ENCODE data around the gene ZMYM3.

Gene ZMYM3

DNA sequence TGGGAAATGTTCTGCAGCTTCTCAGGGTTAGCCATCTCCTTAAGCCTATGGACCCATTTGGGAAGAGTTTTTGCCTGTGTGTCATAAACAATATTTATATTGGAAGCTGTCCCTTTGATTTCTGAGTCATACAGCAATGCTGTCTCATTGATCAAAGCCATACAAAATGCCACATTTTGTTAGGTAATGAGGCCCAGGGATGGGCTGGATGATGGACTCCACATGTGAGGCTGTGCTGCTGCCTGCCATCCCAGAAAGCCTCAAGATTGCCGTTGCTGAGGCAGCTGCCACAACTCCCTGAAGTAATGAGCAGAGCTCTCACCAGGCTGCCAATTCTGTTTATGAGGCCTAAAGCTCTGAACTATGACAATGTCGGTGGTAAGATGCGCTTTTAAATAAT, 43.1 kb downstream of the ZMYM3 start:
- DNase-seq = no peak

DNA sequence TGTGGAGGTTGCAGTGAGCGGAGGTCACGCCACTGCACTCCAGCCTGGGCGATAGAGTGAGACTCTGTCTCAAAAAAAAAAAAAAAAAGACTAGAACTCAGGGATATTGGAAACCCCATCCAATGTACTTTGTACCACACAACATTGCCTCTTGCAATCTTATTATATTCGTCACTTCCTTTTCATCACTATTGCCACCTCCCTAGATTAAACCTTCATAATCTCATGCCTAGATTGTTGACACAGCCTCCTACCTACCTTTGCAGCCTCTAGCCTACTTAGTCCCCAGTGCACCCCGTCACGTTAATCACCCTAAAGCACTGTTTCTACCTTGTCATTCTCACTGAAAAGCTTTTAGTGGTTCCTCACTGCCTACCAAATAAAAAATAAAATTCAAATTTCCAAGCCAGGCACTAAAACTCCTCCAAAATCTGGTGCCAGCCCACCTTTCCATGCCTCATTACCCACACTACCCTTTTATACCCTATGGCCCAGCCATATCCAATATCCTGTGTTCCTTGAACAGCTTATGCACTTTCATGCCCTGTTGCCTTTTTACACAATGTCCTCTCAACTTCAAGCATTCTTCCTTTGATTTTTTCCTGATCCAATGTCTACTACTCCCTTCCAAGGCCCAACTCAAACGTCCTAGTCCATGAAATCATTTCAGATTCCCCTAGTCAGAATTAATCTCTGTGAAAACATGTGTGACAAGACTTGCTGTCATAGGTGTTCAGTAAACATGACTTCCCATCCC, 54.5 kb downstream of the ZMYM3 start:
- no peak for DNase-seq

DNA sequence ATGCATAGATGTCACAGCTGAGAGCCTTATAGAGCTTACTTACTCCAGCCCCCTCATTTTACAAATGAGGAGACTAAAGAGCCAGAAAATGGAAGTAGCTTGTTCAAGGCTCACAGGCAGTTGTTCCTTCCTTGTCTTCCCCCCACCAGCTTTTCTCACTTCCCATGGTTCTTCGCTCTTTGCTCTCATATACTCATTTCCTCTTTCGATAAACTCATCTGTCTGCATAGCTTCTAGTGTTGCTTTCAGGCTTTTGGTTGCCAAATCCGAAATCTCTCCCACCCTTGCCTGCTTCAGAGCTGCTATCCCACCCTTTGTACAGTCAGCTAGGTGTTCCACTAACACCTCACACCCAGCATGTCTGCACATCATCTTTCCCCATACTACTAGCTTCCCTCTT, 55.9 kb downstream of the ZMYM3 start:
- peak; percentile 9 for DNase-seq

DNA sequence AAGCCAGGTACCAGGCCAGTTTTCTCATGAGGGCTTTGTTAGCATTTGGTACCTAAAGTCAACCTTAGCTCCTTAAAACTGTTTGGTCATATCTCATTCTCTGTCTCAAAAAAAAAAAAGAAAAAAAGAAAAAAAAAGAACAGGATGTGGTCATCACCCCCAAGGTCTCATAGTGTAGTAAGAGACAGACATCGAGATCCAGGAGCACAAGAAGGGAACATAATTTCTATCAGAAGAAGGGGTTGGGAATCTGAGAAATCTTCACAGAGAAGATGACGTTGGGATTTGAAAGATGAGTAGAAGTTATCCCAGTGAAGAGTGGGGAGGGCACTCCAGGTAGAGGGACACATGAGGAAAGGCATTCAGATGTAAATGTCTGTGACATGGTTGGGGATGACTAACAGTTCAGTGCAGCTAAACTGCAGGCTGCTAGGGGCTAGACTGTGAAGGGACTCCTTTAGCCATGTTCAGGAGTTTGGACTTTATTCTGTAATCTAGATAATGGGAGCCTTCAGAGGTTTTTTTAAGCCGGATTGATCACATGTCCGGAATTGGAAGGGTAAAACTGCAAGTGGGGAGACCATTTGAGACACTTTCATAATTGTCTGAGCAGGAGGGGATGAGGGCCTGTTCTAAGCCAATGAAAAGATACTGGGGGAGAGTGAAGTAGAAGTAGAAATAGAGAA, 57.8 kb downstream of the ZMYM3 start:
- peak; percentile 9 for DNase-seq

DNA sequence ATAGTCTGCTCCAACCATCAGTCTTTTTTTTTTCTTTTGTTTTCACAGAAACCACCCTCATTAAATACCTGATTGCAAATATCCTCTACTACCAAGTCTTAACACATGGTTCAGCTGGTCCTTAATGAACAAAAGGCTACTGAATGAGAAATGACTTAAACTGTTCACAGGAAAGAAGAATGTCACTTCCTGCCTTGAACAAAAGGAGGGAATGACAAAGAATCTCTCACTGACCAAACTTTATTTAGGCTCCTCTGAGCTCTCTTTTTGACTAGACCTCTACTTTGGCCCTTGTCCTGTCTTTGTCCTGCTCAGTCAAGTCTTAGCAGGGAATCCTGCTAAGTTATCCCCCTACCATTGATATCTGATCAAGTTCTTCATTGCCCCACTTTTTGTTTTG, 62.7 kb downstream of the ZMYM3 start:
- no peak for DNase-seq

All from stimulated activated CD4-positive, alpha-beta T cell treated with anti-CD3 and anti-CD28 coated beads, Interleukin-4, amount 100 ng/mL, for 24 hours (primary cell).